HL-60 (cell line): ENCODE results near the gene ATP5F1E.

Source experiments
- DNase-seq, 2 experiments: peaks; one replicate each; pipeline ENCODE4 v3.0.0-alpha.2; 2010 to 2020; ENCODE audit warnings: low read depth in 1 of 2, low spot score in 1 of 2
- H3K27ac ChIP-seq: fragments of 250-450 bp; sonication (Bioruptor Pico); replicated peaks from 2 replicates; pipeline ENCODE4 v1.5.1; 2020; ENCODE audit warnings: mild to moderate bottlenecking, moderate library complexity
- H3K27me3 ChIP-seq: fragments of 250-450 bp; sonication (Bioruptor Pico); 2 replicates; pipeline ENCODE4 v1.5.1; 2021; ENCODE audit warnings: mild to moderate bottlenecking, moderate library complexity; ENCODE audit not compliant: insufficient read depth, poor library complexity, severe bottlenecking
- H3K4me3 ChIP-seq: replicated peaks from 2 replicates; pipeline ENCODE4 v1.5.1; 2011; ENCODE audit warnings: mild to moderate bottlenecking, control low read depth, low read length; ENCODE audit not compliant: insufficient read depth
- GABPA ChIP-seq: IDR thresholded peaks from 2 replicates; pipeline ENCODE4 v1.6.1; 2012; ENCODE audit warnings: low read depth
- POLR2AphosphoS5 ChIP-seq: IDR thresholded peaks from 2 replicates; pipeline ENCODE4 v1.6.1; 2012; ENCODE audit warnings: low read depth
- SPI1 ChIP-seq: IDR thresholded peaks from 2 replicates; pipeline ENCODE4 v1.6.1; 2012; ENCODE audit warnings: low read depth, mild to moderate bottlenecking, borderline replicate concordance
- TF ChIP-seq, protein P1 (sequence below): IDR thresholded peaks from 2 replicates; pipeline ENCODE4 v1.6.1; 2012; ENCODE audit warnings: low read depth; ENCODE audit not compliant: insufficient replicate concordance
- TF ChIP-seq, protein P2 (sequence below): IDR thresholded peaks from one replicate; pipeline ENCODE4 v1.5.1; 2011; ENCODE audit warnings: low read length, control low read depth, inconsistent platforms; ENCODE audit not compliant: insufficient read depth

The ATP5F1E gene

DNA sequence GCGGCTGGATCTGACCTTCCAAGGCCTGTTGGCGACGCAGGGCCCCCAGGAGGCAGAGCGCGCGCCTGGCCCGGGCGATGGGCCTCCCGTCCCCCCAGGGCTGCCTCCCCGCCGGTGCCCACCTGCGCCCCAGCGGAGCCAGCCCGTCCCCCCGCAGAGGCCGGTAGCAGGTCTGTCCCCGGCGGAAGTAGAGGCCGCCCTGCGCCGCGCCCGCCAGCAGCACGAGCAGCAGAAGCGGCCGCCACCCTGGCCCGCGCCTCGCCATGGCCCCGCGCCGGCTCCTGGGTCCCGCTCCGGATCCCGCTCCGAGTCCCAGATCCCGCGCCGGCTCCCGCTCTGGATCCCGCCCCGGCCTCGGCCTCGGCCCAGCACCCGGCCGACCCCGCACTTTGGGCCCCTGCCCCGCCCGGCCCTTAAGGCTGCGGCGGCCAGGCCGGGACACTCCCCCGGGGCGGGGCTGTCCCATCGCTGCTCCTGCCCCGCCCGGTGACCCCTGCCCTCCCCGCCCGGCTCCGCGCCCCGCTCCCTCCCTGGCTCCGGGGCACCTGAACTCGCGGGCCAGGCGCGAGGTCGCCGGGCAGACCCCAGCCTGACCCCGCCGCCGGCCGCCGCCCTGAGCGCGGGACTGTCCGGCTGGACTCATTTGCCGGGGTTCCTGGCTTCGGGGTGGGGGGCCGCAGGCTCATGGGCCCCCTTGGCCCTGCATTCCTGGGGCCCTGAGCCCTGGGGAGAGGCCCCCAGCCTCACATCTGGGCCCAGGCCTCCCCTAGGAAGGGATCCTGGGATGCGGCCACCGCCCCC, 25.1 kb downstream of the ATP5F1E start, which contains the start of gene CTSZ:
CTSZ (minus strand) TSS at position 391 of the 801 bp plus-strand sequence; CDS start at position 265, 126 bp downstream.
- DNase-seq = peak; percentile 31 to 71
- H3K27ac ChIP-seq = peak within 1 kb of the TSS; percentile 87
- H3K4me3 ChIP-seq = peak within 1 kb of the TSS; percentile 59
- H3K27me3 ChIP-seq = no peaks in the 10 kb centered on the region
- TF ChIP-seq GABPA (no peak), POLR2AphosphoS5 (no peak; the same call in 1 of the 2 replicates)
- TF ChIP-seq, protein P1, sequence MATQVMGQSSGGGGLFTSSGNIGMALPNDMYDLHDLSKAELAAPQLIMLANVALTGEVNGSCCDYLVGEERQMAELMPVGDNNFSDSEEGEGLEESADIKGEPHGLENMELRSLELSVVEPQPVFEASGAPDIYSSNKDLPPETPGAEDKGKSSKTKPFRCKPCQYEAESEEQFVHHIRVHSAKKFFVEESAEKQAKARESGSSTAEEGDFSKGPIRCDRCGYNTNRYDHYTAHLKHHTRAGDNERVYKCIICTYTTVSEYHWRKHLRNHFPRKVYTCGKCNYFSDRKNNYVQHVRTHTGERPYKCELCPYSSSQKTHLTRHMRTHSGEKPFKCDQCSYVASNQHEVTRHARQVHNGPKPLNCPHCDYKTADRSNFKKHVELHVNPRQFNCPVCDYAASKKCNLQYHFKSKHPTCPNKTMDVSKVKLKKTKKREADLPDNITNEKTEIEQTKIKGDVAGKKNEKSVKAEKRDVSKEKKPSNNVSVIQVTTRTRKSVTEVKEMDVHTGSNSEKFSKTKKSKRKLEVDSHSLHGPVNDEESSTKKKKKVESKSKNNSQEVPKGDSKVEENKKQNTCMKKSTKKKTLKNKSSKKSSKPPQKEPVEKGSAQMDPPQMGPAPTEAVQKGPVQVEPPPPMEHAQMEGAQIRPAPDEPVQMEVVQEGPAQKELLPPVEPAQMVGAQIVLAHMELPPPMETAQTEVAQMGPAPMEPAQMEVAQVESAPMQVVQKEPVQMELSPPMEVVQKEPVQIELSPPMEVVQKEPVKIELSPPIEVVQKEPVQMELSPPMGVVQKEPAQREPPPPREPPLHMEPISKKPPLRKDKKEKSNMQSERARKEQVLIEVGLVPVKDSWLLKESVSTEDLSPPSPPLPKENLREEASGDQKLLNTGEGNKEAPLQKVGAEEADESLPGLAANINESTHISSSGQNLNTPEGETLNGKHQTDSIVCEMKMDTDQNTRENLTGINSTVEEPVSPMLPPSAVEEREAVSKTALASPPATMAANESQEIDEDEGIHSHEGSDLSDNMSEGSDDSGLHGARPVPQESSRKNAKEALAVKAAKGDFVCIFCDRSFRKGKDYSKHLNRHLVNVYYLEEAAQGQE = no peak

DNA sequence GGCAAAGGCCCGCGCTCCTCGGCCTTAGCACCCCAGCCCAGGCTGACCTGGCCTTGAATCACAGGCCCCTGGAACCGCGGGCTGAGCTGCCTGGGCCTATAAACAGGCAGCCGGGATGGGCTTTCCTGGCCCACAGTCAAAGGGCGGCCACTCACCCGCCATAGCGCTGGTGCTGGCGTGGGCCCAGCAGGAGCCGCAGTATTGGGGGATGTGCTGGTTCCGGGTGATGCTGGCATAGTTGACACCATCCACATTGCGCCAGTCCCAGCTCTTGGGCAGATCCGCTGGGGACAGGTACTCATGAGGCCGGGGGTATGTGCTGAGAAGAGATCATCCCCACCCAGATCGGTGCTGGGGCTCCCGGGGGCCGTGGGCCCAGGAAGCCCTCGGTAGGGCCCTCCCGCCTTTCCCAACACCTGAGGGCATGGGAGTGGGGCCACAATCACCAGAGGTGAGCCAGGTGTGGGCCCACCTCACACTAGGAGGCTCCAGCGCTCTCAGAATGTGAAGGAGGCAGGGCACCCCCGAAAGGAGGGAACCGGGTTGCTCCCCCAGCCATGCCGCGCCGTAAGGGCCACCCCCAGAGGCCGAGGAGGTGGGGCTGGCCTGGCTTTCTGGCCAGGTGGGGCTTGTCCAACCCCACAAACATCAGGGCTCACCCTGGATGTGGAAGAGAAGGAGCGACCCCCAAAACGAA, 25.8 kb downstream of the ATP5F1E start:
- Histone ChIP-seq H3K27me3 (no peaks in the 10 kb centered on the region), H3K27ac (peak overlapping the region; percentile 68), H3K4me3 (peak overlapping the region; percentile 59)
- TF ChIP-seq SPI1 = no peak
- TF ChIP-seq GABPA = no peak
- DNase-seq = no peak

DNA sequence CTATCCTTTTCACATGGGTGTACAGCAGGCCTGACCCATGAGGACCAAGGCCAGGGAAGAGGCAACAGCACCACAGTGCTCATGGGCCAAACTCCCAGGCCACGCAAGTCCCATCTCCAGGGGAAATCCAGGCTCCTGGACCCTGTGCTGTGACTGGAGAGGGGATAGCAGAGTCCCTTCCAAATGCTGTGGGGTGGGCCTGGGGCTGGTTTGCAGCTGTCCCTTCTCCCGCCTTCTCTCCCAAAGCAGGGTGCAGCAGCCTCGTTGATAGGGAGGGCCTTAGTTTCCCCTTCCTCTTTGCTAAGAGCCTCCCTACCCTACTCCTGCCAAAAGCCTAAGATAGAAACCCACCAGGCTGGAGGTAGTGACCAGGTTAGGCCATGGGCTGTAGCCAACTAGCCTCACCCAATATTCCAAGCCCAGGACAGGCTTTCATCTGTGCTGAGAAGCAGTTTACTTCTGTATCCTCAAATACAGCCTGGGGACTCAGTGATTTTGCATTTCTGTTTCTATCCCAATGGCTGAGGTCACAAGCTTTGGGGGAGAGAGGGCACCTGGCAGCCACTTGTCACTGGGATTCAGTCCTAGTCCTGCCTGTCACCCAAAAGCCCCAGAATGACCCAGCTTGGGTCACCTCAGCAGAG, 26.5 kb downstream of the ATP5F1E start:
- Histone ChIP-seq H3K27me3 (no peaks in the 10 kb centered on the region), H3K27ac (peak overlapping the region; percentile 68), H3K4me3 (peak overlapping the region; percentile 59)

More for the DNA sequence above, 26.5 kb downstream of the ATP5F1E start:
- no peak for DNase-seq
- no peak for TF ChIP-seq SPI1
- no peak for TF ChIP-seq POLR2AphosphoS5
- no peak for TF ChIP-seq GABPA
- TF ChIP-seq, protein P1 = no peak
- TF ChIP-seq, protein P2, sequence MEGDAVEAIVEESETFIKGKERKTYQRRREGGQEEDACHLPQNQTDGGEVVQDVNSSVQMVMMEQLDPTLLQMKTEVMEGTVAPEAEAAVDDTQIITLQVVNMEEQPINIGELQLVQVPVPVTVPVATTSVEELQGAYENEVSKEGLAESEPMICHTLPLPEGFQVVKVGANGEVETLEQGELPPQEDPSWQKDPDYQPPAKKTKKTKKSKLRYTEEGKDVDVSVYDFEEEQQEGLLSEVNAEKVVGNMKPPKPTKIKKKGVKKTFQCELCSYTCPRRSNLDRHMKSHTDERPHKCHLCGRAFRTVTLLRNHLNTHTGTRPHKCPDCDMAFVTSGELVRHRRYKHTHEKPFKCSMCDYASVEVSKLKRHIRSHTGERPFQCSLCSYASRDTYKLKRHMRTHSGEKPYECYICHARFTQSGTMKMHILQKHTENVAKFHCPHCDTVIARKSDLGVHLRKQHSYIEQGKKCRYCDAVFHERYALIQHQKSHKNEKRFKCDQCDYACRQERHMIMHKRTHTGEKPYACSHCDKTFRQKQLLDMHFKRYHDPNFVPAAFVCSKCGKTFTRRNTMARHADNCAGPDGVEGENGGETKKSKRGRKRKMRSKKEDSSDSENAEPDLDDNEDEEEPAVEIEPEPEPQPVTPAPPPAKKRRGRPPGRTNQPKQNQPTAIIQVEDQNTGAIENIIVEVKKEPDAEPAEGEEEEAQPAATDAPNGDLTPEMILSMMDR = no peak
